Measurements from ENCODE around the gene KCNN3.

KCNN3 gene

GRCh38 chr1:154749078-154749760, 120.9 kb downstream of the KCNN3 start:
- no peak for DNase-seq (ENCODE audit: low read depth in 2 of 2)

GRCh38 chr1:154748405-154748775, 121.7 kb downstream of the KCNN3 start:
- DNase-seq (ENCODE audit: low read depth in 2 of 2), result no peak

- DNase-seq (ENCODE audit: low read depth in 2 of 2), result no peak
These were observed 122.2 kb downstream of the KCNN3 start for GRCh38 chr1:154747740-154748404.

- no peak for DNase-seq (ENCODE audit: low read depth in 2 of 2)
These were observed 122.7 kb downstream of the KCNN3 start for GRCh38 chr1:154747380-154747739.

- no peak for DNase-seq (ENCODE audit: low read depth in 2 of 2)
These were observed 123.3 kb downstream of the KCNN3 start for GRCh38 chr1:154746622-154747299.

GRCh38 chr1:154745750-154746425, 124.2 kb downstream of the KCNN3 start:
- DNase-seq (ENCODE audit: low read depth in 2 of 2), result no peak

- no peak for DNase-seq (ENCODE audit: low read depth in 2 of 2)
These were observed 124.8 kb downstream of the KCNN3 start for GRCh38 chr1:154745286-154745731.

- no peak for DNase-seq (ENCODE audit: low read depth in 2 of 2)
These were observed 125.6 kb downstream of the KCNN3 start for GRCh38 chr1:154744352-154745035.

GRCh38 chr1:154743526-154744036, 126.5 kb downstream of the KCNN3 start:
- DNase-seq (ENCODE audit: low read depth in 2 of 2), result no peak

GRCh38 chr1:154742606-154743005, 127.5 kb downstream of the KCNN3 start:
- no peak for DNase-seq (ENCODE audit: low read depth in 2 of 2)

- no peak for DNase-seq (ENCODE audit: low read depth in 2 of 2)
These were observed 128.2 kb downstream of the KCNN3 start for GRCh38 chr1:154741741-154742495.

GRCh38 chr1:154741327-154741726, 128.8 kb downstream of the KCNN3 start:
- no peak for DNase-seq (ENCODE audit: low read depth in 2 of 2)

- DNase-seq (ENCODE audit: low read depth in 2 of 2), result no peak
These were observed 130.4 kb downstream of the KCNN3 start for GRCh38 chr1:154739654-154740053.

GRCh38 chr1:154736841-154737240, 133.2 kb downstream of the KCNN3 start:
- no peak for DNase-seq (ENCODE audit: low read depth in 2 of 2)

- no peak for DNase-seq (ENCODE audit: low read depth in 2 of 2)
These were observed 134.3 kb downstream of the KCNN3 start for GRCh38 chr1:154735804-154736168.

- no peak for DNase-seq (ENCODE audit: low read depth in 2 of 2)
These were observed 134.8 kb downstream of the KCNN3 start for GRCh38 chr1:154735061-154735803.

GRCh38 chr1:154733621-154734020, 136.5 kb downstream of the KCNN3 start:
- DNase-seq (ENCODE audit: low read depth in 2 of 2), result no peak

- DNase-seq (ENCODE audit: low read depth in 2 of 2), result no peak
These were observed 139.0 kb downstream of the KCNN3 start for GRCh38 chr1:154730986-154731489.

GRCh38 chr1:154730259-154730658, 139.8 kb downstream of the KCNN3 start:
- DNase-seq (ENCODE audit: low read depth in 2 of 2), result no peak

- no peak for DNase-seq (ENCODE audit: low read depth in 2 of 2)
These were observed 140.5 kb downstream of the KCNN3 start for GRCh38 chr1:154729577-154729976.

Data from stimulated activated CD4-positive, alpha-beta T cell treated with anti-CD3 and anti-CD28 coated beads, Interleukin-1b, Interleukin-23, amount 100 ng/mL, for 1 hour (primary cell).